Esophagus squamous epithelium (tissue), 4 donors: ENCODE data around the gene LRP1B.

ENCODE experiments used
- CTCF ChIP-seq, 6 experiments: fragments of 450-650 bp in 4 of 6; fragments of 200-600 bp in 2 of 6; sonication (generic) in 2 of 6; IDR thresholded peaks; one replicate each; pipeline ENCODE4 v1.5.1; 2016 to 2019; ENCODE audit warnings: antibody characterized with exemption in 6 of 6, mild to moderate bottlenecking in 4 of 6, moderate library complexity in 4 of 6
- POLR2A ChIP-seq, 4 donors: fragments of 450-650 bp; IDR thresholded peaks; one replicate each; pipeline ENCODE4 v1.6.1; 2017; ENCODE audit warnings: antibody characterized with exemption in 4 of 4, mild to moderate bottlenecking in 4 of 4, moderate library complexity in 3 of 4

DNA sequence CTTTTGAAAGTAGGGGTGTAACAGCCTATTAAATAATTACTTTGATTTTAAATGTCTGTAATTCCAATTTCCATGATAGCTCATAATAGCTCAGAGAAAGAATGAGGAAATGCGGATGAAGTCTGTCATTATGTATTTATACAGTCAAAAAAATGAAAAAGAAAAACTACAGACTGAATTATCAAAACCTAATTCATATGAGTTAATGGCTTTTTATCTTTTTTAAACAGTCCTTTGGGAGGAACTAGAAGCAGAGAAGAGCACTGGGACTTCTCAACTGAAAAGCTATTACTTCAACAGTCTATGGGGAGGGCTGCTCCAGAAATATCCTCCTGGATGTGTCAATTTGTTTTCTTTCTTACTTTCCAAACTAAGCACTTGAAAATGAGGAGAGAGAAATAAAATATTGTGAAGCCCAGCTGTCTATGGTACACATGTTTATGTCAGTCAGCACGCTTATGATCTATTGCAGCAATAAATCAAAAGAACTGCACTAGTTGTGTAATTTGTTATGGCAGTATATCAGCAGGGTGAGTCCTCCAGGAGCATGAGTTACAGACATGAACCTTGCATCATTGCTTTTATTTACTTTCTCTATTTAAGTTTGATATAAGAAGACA is 1550.2 kb downstream of the LRP1B start:
- TF ChIP-seq POLR2A (IDR thresholded peaks at IDR 0.05): no peak
- no peak for TF ChIP-seq CTCF (IDR thresholded peaks at IDR 0.05)
